ENCODE measurements around the gene EDN1. TPM values are rescaled to one million over a fixed set of nuclear protein-coding genes. Genes with fewer than 3 reads are reported as not detected.
"Not testable (repeated sequence)": the region's sequence is repeated elsewhere in the genome, so short reads cannot be mapped to it uniquely, and the experiment has no call there.

Gene EDN1
- total RNA-seq, 1 donor from 2014 or later, result not detected

- H3K36me3 Mint-ChIP-seq (ENCODE audit: low read depth), result peaks cover 2% of the 10 kb centered on the region
- no peak for TF ChIP-seq CTCF (conservative IDR thresholded peaks at IDR 0.05)
- peaks cover 10% of the 10 kb centered on the region for H3K9me3 Mint-ChIP-seq
- no peak overlapping the region for H3K4me3 Mint-ChIP-seq
- no peak for DNase-seq (ENCODE audit: low read depth, low spot score)
- H3K4me1 Mint-ChIP-seq, result no peaks in the 10 kb centered on the region
- no peaks in the 10 kb centered on the region for H3K27me3 Mint-ChIP-seq (ENCODE audit: low read depth)
- no peak overlapping the region for H3K27ac Mint-ChIP-seq (ENCODE audit: unreplicated experiment)
These were observed 25.3 kb downstream of the EDN1 start for GRCh38 chr6:12315292-12316081.

- no peak for DNase-seq (ENCODE audit: low read depth, low spot score)
- no peak for TF ChIP-seq CTCF (conservative IDR thresholded peaks at IDR 0.05)
- peaks cover 10% of the 10 kb centered on the region for H3K9me3 Mint-ChIP-seq
- H3K36me3 Mint-ChIP-seq (ENCODE audit: low read depth), result peaks cover 2% of the 10 kb centered on the region
- H3K27ac Mint-ChIP-seq (ENCODE audit: unreplicated experiment), result no peak overlapping the region
- no peaks in the 10 kb centered on the region for H3K27me3 Mint-ChIP-seq (ENCODE audit: low read depth)
- no peak overlapping the region for H3K4me3 Mint-ChIP-seq
- no peaks in the 10 kb centered on the region for H3K4me1 Mint-ChIP-seq
These were observed 28.6 kb downstream of the EDN1 start for GRCh38 chr6:12318749-12319148.

- H3K36me3 Mint-ChIP-seq (ENCODE audit: low read depth); DNase-seq (ENCODE audit: low read depth, low spot score); H3K27me3 Mint-ChIP-seq (ENCODE audit: low read depth); H3K27ac Mint-ChIP-seq (ENCODE audit: unreplicated experiment); H3K4me1 Mint-ChIP-seq; H3K9me3 Mint-ChIP-seq; H3K4me3 Mint-ChIP-seq: not testable (repeated sequence)
These were observed 29.9 kb downstream of the EDN1 start for GRCh38 chr6:12320074-12320473.

- Mint-ChIP-seq H3K27me3 (ENCODE audit: low read depth) (peaks cover 4% of the 10 kb centered on the region), H3K4me3 (no peak overlapping the region), H3K9me3 (peaks cover 3% of the 10 kb centered on the region), H3K36me3 (ENCODE audit: low read depth) (no peaks in the 10 kb centered on the region), H3K4me1 (no peaks in the 10 kb centered on the region), H3K27ac (ENCODE audit: unreplicated experiment) (no peak overlapping the region)
- DNase-seq (ENCODE audit: low read depth, low spot score), result no peak
- TF ChIP-seq CTCF (conservative IDR thresholded peaks at IDR 0.05), result no peak
These were observed 33.9 kb downstream of the EDN1 start for GRCh38 chr6:12324099-12324498.

GRCh38 chr6:12324748-12325147 lies 34.6 kb downstream of the EDN1 start:
- Mint-ChIP-seq H3K4me1 (no peaks in the 10 kb centered on the region), H3K27me3 (ENCODE audit: low read depth) (peaks cover 4% of the 10 kb centered on the region), H3K27ac (ENCODE audit: unreplicated experiment) (no peak overlapping the region), H3K9me3 (no peaks in the 10 kb centered on the region), H3K36me3 (ENCODE audit: low read depth) (no peaks in the 10 kb centered on the region), H3K4me3 (no peak overlapping the region)
- no peak for TF ChIP-seq CTCF (conservative IDR thresholded peaks at IDR 0.05)
- DNase-seq (ENCODE audit: low read depth, low spot score), result no peak

GRCh38 chr6:12325872-12326271 lies 35.7 kb downstream of the EDN1 start:
- no peaks in the 10 kb centered on the region for H3K4me1 Mint-ChIP-seq
- peaks cover 4% of the 10 kb centered on the region for H3K27me3 Mint-ChIP-seq (ENCODE audit: low read depth)
- no peak overlapping the region for H3K4me3 Mint-ChIP-seq
- DNase-seq (ENCODE audit: low read depth, low spot score), result no peak
- no peak for TF ChIP-seq CTCF (conservative IDR thresholded peaks at IDR 0.05)
- H3K27ac Mint-ChIP-seq (ENCODE audit: unreplicated experiment), result no peak overlapping the region
- peaks cover 3% of the 10 kb centered on the region for H3K9me3 Mint-ChIP-seq
- H3K36me3 Mint-ChIP-seq (ENCODE audit: low read depth), result no peaks in the 10 kb centered on the region

Measured in neural crest cell (in vitro differentiated cells).